ENCODE data around the gene TXN2. TPM values are rescaled to one million over a fixed set of nuclear protein-coding genes. Genes with fewer than 3 reads are reported as not detected.

TXN2 gene
- total RNA-seq, 1 experiment from 2014 or later, result 95.1 TPM

DNA sequence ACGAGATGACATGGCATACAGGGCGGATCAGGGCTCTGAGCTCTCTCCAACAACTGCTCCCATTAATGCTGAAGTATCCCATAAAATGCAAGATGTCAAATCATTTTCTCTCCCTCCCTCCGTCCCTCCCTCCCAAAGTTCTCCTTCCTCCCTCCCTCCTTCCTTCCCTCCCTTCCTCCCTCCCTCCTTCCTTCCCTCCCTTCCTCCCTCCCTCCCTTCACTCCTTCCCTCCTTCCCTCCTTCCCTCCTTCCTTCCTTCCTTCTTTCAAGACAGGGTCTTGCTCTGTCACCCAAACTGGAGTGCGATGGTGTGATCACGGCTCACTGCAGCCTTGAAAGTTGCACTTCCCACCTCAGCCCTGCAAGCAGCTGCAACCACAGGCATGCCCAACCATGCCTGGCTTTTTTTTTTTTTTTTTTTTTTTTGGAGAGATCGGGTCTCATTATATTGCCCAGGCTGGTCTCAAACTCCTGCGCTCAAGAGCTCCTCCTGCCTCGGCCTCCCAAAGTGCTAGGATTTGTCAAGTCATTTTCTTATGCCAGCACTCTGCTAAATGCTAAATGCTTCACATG lies 38.2 kb downstream of the TXN2 start:
- CTCF ChIA-PET, result no interaction called here

DNA sequence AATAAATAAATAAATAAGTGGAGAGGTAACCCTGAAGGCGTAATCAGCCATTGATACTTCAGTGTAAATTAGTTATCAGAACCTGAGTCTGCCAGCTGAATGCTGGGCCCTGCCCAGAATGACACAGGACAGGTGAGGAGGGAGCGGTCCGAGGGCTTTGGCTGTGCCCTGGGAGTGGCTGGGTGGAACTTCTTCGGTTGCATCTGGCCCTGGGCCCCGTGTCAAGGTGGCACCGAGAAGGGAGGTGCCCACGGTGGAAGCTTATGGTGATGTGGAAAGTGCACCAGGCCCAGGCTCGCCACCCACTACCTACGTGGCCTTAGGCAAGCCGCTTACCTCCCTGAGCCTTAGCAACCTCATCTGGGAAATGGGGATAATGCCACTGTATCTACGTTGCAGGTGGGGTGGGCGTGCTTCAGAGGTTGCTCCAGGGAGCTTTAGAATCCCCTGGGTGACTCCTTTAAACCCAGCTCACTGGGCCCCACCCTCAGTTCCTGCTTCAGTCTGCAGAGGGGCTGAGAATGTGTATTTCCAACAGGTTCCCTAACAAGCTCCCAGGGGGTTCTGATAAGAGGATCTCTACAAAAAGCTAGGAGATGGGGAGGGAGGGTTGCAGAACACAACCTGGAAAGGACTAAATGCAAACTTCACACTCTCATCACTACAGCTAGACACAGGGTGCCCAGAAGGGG lies 38.8 kb downstream of the TXN2 start:
- TF ChIP-seq, protein P1, sequence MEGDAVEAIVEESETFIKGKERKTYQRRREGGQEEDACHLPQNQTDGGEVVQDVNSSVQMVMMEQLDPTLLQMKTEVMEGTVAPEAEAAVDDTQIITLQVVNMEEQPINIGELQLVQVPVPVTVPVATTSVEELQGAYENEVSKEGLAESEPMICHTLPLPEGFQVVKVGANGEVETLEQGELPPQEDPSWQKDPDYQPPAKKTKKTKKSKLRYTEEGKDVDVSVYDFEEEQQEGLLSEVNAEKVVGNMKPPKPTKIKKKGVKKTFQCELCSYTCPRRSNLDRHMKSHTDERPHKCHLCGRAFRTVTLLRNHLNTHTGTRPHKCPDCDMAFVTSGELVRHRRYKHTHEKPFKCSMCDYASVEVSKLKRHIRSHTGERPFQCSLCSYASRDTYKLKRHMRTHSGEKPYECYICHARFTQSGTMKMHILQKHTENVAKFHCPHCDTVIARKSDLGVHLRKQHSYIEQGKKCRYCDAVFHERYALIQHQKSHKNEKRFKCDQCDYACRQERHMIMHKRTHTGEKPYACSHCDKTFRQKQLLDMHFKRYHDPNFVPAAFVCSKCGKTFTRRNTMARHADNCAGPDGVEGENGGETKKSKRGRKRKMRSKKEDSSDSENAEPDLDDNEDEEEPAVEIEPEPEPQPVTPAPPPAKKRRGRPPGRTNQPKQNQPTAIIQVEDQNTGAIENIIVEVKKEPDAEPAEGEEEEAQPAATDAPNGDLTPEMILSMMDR (conservative IDR thresholded peaks at IDR 0.05), result no peak
- TF ChIP-seq EZH2 (IDR thresholded peaks at IDR 0.05; ENCODE audit: low read depth), result no peak

More for the DNA sequence above, 38.2 kb downstream of the TXN2 start:
- H3K27me3 ChIP-seq (ENCODE audit: insufficient read depth, low read depth), result no peaks in the 10 kb centered on the region
- peaks cover 28% of the 10 kb centered on the region; the same call in 1 of the 2 replicates for H3F3A ChIP-seq (ENCODE audit: insufficient read depth, low read depth)
- H3K9me2 ChIP-seq (ENCODE audit: insufficient read depth), result no peaks in the 10 kb centered on the region
- BruUV-seq (replicated peaks), result no TSS peak
- intact Hi-C loops (cut with micrococcal nuclease; ENCODE audit: unreplicated experiment), result no loop called here
- H2AFZ ChIP-seq, result no peak overlapping the region
- DNase-seq, result no peak
- no peaks in the 10 kb centered on the region for H3K79me2 ChIP-seq (ENCODE audit: low read depth)
- TF ChIP-seq, protein P1 (conservative IDR thresholded peaks at IDR 0.05), result no peak
- TF ChIP-seq EZH2 (IDR thresholded peaks at IDR 0.05; ENCODE audit: low read depth), result no peak
- H3K27ac ChIP-seq, result no peak overlapping the region
- no peak overlapping the region for H3K4me3 ChIP-seq
- no peak overlapping the region for H3K4me2 ChIP-seq
- H3K9me3 ChIP-seq (ENCODE audit: insufficient read depth, low read depth), result no peaks in the 10 kb centered on the region
- no peaks in the 10 kb centered on the region for H3K36me3 ChIP-seq (ENCODE audit: low read depth)
- peaks cover 23% of the 10 kb centered on the region for H3K4me1 ChIP-seq (replicated peaks; ENCODE audit: insufficient read depth)
- no peaks in the 10 kb centered on the region for H4K20me1 ChIP-seq (ENCODE audit: insufficient read depth)
- POLR2A ChIA-PET (ENCODE audit: unreplicated experiment), result interaction anchor here (0.7 kb wide), 1 partner anchor 101 kb away, joined by 6 read pairs; no protein-coding TSS in a partner anchor

DNA sequence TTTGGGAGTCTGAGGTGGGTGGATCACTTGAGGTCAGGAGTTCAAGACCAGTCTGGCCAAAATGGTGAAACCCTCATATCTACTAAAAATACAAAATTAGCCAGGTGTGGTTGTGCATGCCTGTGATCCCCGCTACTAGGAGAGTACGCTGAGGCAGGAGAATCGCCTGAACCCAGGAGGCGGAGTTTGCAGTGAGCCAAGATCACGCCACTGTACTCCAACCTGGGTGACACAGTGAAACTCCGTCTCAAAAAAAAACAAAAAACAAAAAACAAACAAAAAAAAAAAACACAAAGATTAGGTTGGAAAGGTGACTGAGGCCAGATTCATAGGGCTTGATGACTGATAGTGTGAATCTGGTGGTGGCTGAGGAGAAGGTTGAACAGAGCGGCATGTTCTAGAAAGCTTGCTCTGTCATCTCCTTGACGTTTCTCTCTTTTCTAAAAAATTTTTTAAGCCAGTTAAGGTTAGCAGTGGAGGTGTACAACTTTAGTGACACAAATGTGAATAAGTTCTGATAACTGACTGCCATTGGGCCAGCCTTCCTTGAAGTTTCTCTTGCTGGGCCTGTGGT lies 40.9 kb downstream of the TXN2 start:
- Histone ChIP-seq H2AFZ (no peak overlapping the region), H3K27ac (no peak overlapping the region), H3K9me3 (ENCODE audit: insufficient read depth, low read depth) (no peaks in the 10 kb centered on the region), H4K20me1 (ENCODE audit: insufficient read depth) (no peaks in the 10 kb centered on the region), H3K4me1 (replicated peaks; ENCODE audit: insufficient read depth) (peaks cover 33% of the 10 kb centered on the region), H3K4me3 (no peak overlapping the region), H3K36me3 (ENCODE audit: low read depth) (no peaks in the 10 kb centered on the region), H3K79me2 (ENCODE audit: low read depth) (no peaks in the 10 kb centered on the region), H3K27me3 (ENCODE audit: insufficient read depth, low read depth) (no peaks in the 10 kb centered on the region), H3K9me2 (ENCODE audit: insufficient read depth) (no peaks in the 10 kb centered on the region), H3K4me2 (no peak overlapping the region), H3F3A (ENCODE audit: insufficient read depth, low read depth) (peaks cover 40% of the 10 kb centered on the region; the same call in 1 of the 2 replicates)
- BruUV-seq (replicated peaks), result no TSS peak
- no peak for DNase-seq
- ChIA-PET CTCF (no interaction called here), POLR2A (ENCODE audit: unreplicated experiment) (no interaction called here)
- TF ChIP-seq, protein P1 (conservative IDR thresholded peaks at IDR 0.05), result no peak
- no peak for TF ChIP-seq EZH2 (IDR thresholded peaks at IDR 0.05; ENCODE audit: low read depth)
- intact Hi-C loops (cut with micrococcal nuclease; ENCODE audit: unreplicated experiment), result no loop called here

More for the DNA sequence above, 38.8 kb downstream of the TXN2 start:
- H3K9me3 ChIP-seq (ENCODE audit: insufficient read depth, low read depth), result no peaks in the 10 kb centered on the region
- no peaks in the 10 kb centered on the region for H3K9me2 ChIP-seq (ENCODE audit: insufficient read depth)
- H2AFZ ChIP-seq, result no peak overlapping the region
- CTCF ChIA-PET, result no interaction called here
- peaks cover 29% of the 10 kb centered on the region; the same call in 1 of the 2 replicates for H3F3A ChIP-seq (ENCODE audit: insufficient read depth, low read depth)
- no peak overlapping the region for H3K27ac ChIP-seq
- POLR2A ChIA-PET (ENCODE audit: unreplicated experiment), result no interaction called here
- H3K79me2 ChIP-seq (ENCODE audit: low read depth), result no peaks in the 10 kb centered on the region
- no peaks in the 10 kb centered on the region for H4K20me1 ChIP-seq (ENCODE audit: insufficient read depth)
- no peaks in the 10 kb centered on the region for H3K27me3 ChIP-seq (ENCODE audit: insufficient read depth, low read depth)
- peaks cover 23% of the 10 kb centered on the region for H3K4me1 ChIP-seq (replicated peaks; ENCODE audit: insufficient read depth)
- intact Hi-C loops (cut with micrococcal nuclease; ENCODE audit: unreplicated experiment), result no loop called here
- BruUV-seq (replicated peaks), result no TSS peak
- H3K36me3 ChIP-seq (ENCODE audit: low read depth), result no peaks in the 10 kb centered on the region
- DNase-seq, result no peak
- no peak overlapping the region for H3K4me2 ChIP-seq
- no peak overlapping the region for H3K4me3 ChIP-seq
